ENCODE results near the gene KRTAP5-9.
"Not testable (repeated sequence)": the region's sequence is repeated elsewhere in the genome, so short reads cannot be mapped to it uniquely, and the experiment has no call there.

The KRTAP5-9 gene

GRCh38 chr11:71548120-71548519, at the start of gene KRTAP5-9:
Gene KRTAP5-9 (plus strand): TSS chr11:71548420. CDS start chr11:71548658, 238 bp downstream.
- DNase-seq, result no peak

GRCh38 chr11:71499125-71499524, 49.1 kb upstream of the KRTAP5-9 start:
- DNase-seq, result no peak

GRCh38 chr11:71499546-71499945, 48.7 kb upstream of the KRTAP5-9 start:
- DNase-seq, result no peak

- DNase-seq, result no peak
Measured at GRCh38 chr11:71500601-71501021, 47.6 kb upstream of the KRTAP5-9 start.

GRCh38 chr11:71501071-71501985, 46.9 kb upstream of the KRTAP5-9 start:
- no peak for DNase-seq

- no peak for DNase-seq
Measured at GRCh38 chr11:71502026-71502425, 46.2 kb upstream of the KRTAP5-9 start.

- DNase-seq, result no peak
Measured at GRCh38 chr11:71502871-71503435, 45.3 kb upstream of the KRTAP5-9 start.

- no peak for DNase-seq
Measured at GRCh38 chr11:71504531-71504930, 43.7 kb upstream of the KRTAP5-9 start.

- DNase-seq, result no peak
Measured at GRCh38 chr11:71505001-71505400, 43.2 kb upstream of the KRTAP5-9 start.

- DNase-seq, result no peak
Measured at GRCh38 chr11:71505781-71506180, 42.4 kb upstream of the KRTAP5-9 start.

GRCh38 chr11:71507102-71507501, 41.1 kb upstream of the KRTAP5-9 start:
- DNase-seq, result no peak

GRCh38 chr11:71518506-71519471, 29.4 kb upstream of the KRTAP5-9 start:
- DNase-seq, result no peak

GRCh38 chr11:71519546-71519945, 28.7 kb upstream of the KRTAP5-9 start:
- no peak for DNase-seq

- no peak for DNase-seq
Measured at GRCh38 chr11:71525188-71525937, 22.9 kb upstream of the KRTAP5-9 start.

- DNase-seq, result no peak
Measured at GRCh38 chr11:71525938-71526495, 22.2 kb upstream of the KRTAP5-9 start.

- DNase-seq, result not testable (repeated sequence)
Measured at GRCh38 chr11:71526796-71527575, 21.2 kb upstream of the KRTAP5-9 start, which contains the start of gene KRTAP5-7. Gene KRTAP5-7 (plus strand): TSS chr11:71527267. CDS start chr11:71527301, 34 bp downstream.

GRCh38 chr11:71527576-71528210, 20.5 kb upstream of the KRTAP5-9 start:
- no peak for DNase-seq

- no peak for DNase-seq
Measured at GRCh38 chr11:71530602-71531001, 17.6 kb upstream of the KRTAP5-9 start.

- DNase-seq, result no peak
Measured at GRCh38 chr11:71532036-71532610, 16.1 kb upstream of the KRTAP5-9 start.
